ENCODE results near the gene UBE2D1.
A peak's percentile ranks its signal among the peaks of the same experiment; 100 is the strongest.

The UBE2D1 gene

GRCh38 chr10:58334817-58335305, at the start of gene UBE2D1:
UBE2D1 (plus strand) TSS chr10:58335006; CDS start chr10:58335202, 196 bp downstream.
- DNase-seq: peak; percentile 92

- peak; percentile 83 for DNase-seq
Observed at GRCh38 chr10:58291538-58292174, 43.1 kb upstream of the UBE2D1 start.

- no peak for DNase-seq
Observed at GRCh38 chr10:58293989-58294388, 40.8 kb upstream of the UBE2D1 start.

- peak; percentile 85 for DNase-seq
Observed at GRCh38 chr10:58299580-58299979, 35.2 kb upstream of the UBE2D1 start.

- DNase-seq: no peak
Observed at GRCh38 chr10:58300676-58301075, 34.1 kb upstream of the UBE2D1 start.

GRCh38 chr10:58302254-58302653, 32.6 kb upstream of the UBE2D1 start:
- DNase-seq: no peak

GRCh38 chr10:58304099-58304633, 30.6 kb upstream of the UBE2D1 start:
- no peak for DNase-seq

- DNase-seq: no peak
Observed at GRCh38 chr10:58305821-58306220, 29.0 kb upstream of the UBE2D1 start.

- no peak for DNase-seq
Observed at GRCh38 chr10:58307676-58308075, 27.1 kb upstream of the UBE2D1 start.

- no peak for DNase-seq
Observed at GRCh38 chr10:58311026-58311425, 23.8 kb upstream of the UBE2D1 start.

GRCh38 chr10:58316874-58317273, 17.9 kb upstream of the UBE2D1 start:
- no peak for DNase-seq

GRCh38 chr10:58318346-58318745, 16.5 kb upstream of the UBE2D1 start:
- no peak for DNase-seq

GRCh38 chr10:58319599-58319998, 15.2 kb upstream of the UBE2D1 start:
- no peak for DNase-seq

- no peak for DNase-seq
Observed at GRCh38 chr10:58320351-58321049, 14.3 kb upstream of the UBE2D1 start.

- DNase-seq: peak; percentile 88
Observed at GRCh38 chr10:58322072-58322834, 12.6 kb upstream of the UBE2D1 start.

- no peak for DNase-seq
Observed at GRCh38 chr10:58322835-58323209, 12.0 kb upstream of the UBE2D1 start.

- DNase-seq: no peak
Observed at GRCh38 chr10:58326967-58327381, 7.8 kb upstream of the UBE2D1 start.

GRCh38 chr10:58328233-58328632, 6.6 kb upstream of the UBE2D1 start:
- no peak for DNase-seq

GRCh38 chr10:58330431-58330830, 4.4 kb upstream of the UBE2D1 start:
- no peak for DNase-seq

- no peak for DNase-seq
Observed at GRCh38 chr10:58331646-58332045, 3.2 kb upstream of the UBE2D1 start.

- peak; percentile 24 for DNase-seq
Observed at GRCh38 chr10:58335306-58336005, 650 bp downstream of the UBE2D1 start.

GRCh38 chr10:58336242-58336641, 1.4 kb downstream of the UBE2D1 start:
- DNase-seq: no peak

GRCh38 chr10:58341422-58341821, 6.6 kb downstream of the UBE2D1 start:
- no peak for DNase-seq

Measured in hematopoietic multipotent progenitor cell treated with erythropoietin and hydrocortisone succinate and interleukin-3 and kit ligand, for 4 days (in vitro differentiated cells).